Astrocyte of the hippocampus (primary cell): ENCODE measurements around the gene RSPH9.
A peak's percentile ranks its signal among the peaks of the same experiment; 100 is the strongest.
"Not testable (repeated sequence)": the region's sequence is repeated elsewhere in the genome, so short reads cannot be mapped to it uniquely, and the experiment has no call there.

ENCODE experiments used
- DNase-seq: peaks from one replicate; pipeline ENCODE4 v3.0.0; 2011; ENCODE audit warnings: low read depth, low spot score

The RSPH9 gene

DNA sequence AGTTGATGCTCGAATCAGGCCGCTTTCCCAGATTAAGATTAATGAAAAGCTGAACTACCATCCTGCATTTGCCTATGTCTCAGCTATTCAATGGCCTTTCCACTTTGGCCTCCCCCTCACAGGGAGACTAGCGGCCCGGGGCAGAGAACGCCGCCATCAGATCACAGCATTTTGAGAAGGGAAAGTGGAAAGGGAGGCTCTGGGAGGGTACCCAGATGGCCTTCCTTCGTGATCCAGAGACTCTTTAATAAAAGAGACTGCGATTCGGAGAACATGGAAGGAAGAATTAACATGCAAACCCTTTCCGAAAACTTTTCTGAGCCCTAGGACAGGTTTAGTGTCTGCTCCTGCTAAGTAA lies 42.2 kb downstream of the RSPH9 start:
- DNase-seq, result no peak

DNA sequence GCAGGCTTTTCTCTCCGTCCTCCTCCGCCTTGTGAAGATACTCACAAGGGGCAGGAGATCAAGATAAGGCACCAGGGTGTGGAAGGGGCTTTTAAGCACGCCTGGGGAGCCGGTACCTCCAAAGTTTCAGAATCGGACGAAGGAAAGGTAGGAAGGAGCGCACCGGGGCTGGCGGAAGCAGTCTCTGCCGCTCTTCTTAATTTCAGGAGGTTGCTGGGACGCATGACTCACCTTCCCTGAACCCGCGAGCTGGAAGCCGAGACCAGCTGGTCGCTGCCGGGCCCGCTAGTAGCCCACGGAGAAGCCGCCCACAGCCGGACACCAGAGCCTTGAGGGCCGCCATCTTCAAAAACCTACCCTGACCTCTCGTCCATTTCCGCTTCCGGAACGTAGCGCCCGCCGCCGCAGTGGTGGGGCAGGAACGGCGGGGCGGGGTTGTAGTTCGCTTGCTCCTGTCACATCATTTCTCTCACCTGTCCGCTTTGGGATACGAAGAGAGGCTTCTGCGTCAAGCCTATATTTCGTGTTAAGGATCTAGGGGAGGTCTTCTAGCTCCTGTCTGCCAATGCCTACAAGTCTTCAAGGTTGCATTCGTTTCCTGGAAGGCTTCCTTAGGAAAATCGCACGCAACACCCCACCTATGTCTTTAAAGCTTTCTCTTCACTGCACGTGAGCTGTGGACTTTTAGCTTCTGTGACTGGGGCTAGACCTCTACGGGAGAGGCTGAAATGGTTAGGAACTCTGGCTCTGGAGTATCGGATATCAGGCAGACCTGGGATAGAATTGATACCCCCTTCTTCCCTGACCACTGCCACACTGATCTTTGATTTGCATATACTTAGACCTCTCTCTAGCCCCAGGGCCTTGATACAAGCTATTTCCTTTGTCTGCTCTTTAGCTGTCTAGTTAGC lies 42.9 kb downstream of the RSPH9 start, which contains the start of gene MRPS18A:
TSS of gene MRPS18A (minus strand) at position 355 of the 911 bp plus-strand sequence. CDS start at position 343, 12 bp downstream.
- DNase-seq, result peak; percentile 85

DNA sequence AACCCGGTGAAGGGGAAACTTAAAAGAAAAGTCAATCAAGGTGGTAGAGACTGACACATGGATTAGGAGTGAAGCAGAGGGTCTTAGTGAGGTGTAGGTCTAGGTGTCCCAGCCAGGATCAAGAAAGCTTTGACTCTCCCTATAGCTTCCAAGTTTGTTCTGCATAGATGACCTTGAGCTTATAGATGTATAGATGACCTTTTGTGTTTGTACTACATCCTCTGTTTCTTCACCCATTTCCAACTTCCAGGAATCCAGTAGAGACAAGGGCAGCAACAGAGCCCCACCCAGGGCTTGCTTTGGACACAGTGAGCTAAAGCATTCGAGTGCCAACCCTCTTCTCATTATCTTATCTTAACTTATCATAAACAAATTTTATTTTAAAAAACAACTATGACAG lies 44.6 kb downstream of the RSPH9 start:
- no peak for DNase-seq

DNA sequence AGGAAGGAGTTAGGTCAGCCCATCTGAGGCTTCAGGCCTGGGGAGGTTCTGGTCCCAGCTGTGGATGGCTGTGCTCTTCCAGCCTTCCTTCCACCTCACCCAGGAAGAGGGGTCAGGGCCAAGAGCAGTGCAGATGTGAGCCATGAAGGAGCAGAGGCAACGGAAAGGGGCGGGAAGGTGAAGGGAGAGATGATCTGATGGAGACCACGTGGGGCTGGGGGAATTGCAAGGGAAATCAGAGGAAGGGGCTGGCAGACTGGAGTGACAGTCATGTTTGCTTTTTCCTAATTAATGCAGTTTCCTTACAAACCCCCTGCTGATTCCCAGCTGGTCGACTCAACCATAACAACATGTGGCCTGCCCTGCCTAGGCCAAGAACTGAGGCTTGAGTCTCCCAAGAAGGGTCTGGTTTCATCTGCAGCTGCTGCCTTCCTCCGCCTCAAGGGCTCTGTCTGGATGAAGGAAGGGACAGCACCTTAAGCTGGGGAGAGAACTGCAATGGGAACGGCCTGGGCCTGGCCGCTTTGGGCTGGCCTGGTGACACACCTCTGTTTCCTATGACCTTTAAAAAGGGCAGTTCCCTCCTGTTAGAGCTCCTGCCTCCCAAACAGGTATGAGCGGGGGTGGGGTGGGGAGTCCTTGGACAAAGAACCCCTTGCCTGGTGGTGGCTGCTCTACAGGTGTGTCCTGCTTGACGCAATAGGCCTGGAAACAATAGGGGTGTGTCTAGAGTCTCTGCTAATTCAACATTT lies 50.6 kb downstream of the RSPH9 start:
- DNase-seq, result no peak

DNA sequence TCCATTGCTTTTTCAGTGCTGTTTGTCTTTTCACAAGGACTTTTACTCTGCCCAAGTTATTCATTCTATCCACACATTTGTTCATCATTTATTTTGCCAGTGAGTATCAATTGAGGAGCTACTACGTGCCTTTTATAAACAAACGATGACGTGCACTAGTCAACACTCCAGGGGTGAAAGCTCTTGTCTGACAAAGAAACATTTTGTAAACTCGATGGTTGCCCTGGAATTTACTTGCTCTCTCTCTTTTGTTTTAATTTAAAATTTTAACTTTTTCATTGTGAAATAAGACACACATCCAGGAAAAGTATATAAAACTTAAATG lies 51.1 kb downstream of the RSPH9 start:
- no peak for DNase-seq

DNA sequence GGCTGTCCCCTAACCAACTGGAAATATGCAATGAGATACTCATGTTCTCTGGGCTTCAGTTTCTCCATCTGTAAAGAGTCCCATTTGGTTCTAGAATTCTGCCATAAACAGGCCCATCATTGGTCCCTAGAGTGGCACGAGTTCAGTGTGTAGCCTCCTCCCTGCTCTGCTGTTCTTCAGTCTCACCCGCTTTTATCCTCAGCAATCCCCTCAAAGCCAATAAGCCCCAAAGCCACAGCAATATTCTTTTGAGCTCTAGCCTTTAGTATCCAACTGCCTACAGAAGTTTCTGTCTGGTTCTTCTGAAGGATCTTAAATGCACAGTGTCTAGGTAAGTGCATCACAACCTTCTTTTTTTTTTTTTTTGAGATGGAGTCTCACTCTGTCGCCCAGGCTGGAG lies 52.6 kb downstream of the RSPH9 start:
- DNase-seq, result no peak

DNA sequence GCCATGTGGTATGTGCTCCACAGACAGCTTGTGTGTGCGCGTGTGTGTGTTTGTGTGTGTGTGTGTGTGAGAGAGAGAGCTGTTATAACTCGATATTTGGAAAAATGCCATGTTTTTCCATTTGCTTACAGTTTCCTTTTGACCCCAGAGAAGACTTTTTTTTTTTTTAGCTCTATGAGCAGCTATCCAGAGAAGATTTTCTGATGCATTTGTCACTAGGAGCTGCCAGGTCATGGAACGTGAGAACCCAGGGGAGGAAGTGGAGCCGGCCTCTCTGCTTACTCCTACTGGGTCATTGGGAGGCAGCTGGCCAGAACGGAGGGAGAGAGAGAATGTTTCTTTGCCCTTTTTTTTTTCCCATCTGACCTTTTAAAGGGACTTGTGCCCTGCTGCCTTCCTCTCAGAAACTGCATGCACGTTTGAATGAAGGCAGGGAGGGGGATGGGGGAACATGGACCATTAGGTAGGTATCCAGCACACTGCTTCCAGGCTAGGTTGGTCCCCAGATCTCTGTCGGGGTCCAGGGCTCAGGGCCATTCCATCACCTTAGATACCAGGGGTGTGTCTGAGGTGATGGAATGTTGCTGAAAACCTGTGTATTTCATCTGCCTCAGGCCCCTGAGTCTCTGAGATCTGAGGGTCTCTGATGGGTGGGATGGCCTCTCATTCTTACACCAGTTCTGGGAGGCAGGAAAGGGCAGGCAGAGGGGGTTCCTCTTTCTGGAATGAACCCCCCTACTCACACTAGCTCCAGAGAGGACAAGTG lies 53.9 kb downstream of the RSPH9 start:
- DNase-seq, result no peak

DNA sequence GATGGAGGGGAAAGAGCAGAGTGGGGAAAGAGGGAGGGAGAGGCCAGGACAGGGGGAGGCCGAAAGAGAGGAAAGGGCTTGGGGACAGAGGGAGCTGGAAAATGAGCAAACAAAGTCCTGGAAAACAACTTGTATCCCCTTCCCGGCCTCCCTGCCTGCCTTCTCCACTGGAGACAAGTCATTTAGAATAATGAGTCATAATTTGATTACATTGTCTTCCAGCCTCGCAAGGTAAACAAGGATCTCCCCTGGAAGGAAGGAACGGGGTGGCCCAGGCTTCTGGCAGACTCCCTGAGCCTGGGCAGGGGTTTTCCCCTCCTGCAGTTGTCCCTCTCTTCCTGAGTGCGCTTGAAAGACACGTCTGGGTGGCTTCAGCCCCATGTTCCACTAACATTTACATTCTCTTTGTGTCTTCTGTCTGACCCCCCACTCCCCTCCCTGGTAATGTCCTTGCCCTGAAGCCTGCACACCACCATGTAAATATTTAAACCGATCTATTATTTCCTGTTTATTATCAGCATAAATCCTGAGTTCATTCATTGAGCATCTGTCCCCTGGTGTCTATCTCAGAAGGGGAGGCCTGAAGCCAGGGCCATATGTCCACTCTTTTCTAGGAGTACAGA lies 54.8 kb downstream of the RSPH9 start:
- peak; percentile 30 for DNase-seq

DNA sequence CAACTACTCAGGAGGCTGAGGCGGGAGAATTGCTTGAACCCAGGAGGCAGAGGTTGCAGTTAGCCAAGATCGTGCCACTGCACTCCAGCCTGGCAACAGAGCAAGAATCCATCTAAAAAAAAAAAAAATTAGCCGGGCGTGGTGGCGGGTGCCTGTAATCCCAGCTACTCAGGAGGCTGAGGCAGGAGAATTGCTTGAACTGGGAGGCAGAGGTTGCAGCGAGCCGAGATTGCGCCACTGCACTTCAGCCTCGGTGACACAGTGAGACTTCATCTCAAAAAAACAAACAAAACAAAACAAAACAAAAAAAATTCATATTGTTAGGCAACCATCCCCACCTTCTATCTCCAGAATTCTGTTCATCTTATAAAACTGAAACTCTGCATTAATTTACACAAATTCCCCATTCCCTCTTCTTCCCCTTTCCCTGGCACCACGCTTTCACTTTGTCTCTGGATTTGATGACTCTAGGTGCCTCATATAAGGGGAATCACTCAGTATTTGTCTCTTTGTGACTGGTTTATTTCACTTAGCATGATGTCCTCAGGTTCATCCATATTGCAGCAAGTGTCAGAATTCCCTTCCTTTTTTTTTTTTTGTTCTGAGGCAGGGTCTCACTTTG lies 56.2 kb downstream of the RSPH9 start:
- not testable (repeated sequence) for DNase-seq

DNA sequence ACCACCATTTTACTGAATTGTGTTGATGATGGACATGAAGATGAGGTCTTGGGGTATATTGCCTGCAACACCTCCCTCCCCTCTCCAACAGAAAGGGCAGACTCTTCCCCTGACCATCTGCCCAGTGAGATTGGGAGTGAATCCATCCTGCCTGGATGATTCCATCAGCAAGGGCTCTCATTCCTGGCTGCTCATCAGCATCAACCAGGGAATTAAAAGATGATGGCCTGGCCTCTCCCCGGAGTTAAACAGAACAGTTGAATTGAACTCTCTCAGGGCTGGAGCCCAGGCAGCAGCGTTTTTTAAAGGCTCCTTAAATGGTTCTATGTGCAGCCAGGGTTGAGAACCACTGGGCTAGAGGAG lies 57.3 kb downstream of the RSPH9 start:
- DNase-seq, result no peak

DNA sequence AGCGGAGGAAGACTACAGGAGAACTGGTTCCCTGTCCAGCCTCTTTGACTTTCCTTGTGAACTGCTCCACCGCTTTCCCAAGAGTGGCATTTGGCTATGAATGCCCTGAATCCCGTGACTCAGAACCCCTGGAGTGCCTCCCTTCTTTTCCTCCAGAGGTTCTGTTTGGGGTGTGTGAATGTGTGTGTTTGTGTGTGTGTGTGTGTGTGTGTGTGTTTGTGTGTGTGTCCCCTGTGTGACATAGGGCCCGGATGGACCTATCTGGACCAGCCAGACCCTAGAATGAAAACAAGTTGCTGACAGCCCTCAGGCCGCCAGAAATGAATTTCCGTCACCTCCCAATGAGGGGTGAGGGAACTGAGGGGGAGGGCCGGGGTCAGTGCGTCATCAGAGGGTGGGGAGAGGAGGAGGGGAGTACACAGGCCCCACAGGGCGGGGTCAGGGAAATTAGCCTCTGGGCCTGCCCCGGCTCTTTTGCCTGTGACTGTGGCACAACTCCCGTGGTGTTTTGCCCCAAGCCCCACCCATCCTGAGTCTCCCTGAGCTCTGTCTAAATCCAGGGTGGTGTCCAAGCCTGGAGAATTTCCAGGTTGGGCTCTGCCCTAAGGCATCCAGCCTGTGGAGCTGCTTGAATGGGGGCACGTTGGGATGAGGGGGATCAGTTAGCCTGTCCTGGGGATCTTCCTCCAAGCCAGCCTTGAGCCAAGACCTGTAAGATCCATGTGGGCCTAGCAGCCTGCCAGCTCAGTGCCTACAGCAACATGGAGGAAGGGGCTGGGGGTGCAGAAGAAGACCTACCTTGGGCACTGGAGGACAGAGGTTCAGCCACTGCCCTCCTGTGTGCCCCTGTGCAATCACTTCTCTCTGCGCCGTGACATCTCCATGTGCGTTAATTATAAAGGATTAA lies 58.0 kb downstream of the RSPH9 start:
- peak; percentile 88 for DNase-seq

DNA sequence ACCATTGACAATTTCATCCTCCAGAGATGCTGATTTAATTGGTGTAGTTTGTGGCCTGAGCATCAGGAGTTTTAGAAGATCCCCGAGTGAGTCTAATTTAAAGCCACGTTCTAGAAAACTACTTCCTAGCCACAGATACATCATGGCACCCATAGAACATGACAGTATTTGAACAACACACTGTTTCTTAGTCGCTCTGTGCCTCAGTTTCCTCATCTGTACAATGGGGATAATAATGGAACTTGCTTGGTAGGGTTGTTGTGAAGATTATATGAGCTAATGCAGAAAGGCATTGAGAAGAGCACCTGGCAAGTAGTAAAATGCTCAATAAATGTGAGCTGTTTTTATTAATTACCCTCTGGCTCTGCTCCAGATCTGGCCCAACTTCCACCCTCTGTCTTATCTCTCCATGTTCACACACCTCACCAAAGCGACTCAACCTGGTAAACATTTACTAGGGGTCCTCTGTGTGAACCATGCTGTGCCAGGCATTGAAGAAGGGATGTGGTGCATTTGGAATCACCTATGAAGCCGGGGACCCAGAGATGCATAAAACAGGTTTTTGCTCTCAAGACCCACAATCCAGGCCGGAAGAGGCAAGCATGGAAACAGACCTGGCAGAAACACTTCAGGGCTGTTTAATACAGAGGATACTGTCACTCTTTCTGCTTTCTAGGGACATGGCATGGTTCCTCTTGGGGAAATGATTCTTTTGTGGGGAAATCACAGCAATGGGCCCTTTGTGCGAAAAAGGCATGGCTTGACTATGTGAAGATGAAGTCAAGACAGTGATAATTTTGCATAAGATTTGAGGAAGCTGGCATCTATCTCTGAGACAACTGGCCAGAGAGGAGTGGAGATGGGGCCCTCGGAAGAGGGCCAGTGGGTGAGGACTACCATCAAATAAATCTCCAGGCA lies 58.9 kb downstream of the RSPH9 start:
- DNase-seq, result no peak

DNA sequence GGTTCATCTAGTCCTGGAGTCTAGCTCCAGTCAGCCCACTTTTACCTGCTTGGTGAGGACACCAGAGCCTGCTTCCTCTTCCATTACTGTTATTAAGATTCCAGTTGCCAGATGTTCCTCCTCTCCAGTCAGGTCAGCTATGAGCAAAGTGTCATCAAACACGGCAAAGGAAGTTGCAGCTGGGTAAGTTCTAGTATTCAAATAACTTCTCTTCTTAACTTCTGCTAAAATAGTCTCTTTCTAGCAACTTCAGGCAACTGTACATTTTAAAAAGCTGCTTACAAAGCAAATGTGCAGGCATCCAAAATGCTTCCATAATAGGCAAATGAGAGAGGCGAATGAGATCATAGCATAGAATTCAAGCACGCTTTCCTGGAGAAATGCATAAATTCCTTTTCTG lies 61.2 kb downstream of the RSPH9 start:
- DNase-seq, result no peak

DNA sequence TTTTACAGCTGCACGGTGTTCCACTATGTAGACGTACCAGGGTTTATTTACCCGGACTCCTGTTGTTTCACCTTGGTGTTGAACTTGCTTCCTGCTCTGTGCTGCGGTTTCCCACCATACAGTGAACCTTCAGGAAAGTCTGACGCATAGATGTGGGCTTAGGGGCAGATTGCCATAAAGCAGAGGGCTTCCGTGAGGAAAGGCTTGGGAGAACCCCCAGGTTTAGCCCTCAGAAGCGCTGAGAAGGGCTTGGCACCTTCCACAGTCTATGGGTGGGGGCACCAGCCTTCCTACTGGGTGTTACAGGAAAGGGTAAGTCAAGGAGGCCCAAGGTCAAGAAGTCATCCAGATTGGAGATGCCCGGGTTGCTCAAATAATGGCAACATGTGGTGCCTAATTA lies 62.0 kb downstream of the RSPH9 start:
- no peak for DNase-seq

DNA sequence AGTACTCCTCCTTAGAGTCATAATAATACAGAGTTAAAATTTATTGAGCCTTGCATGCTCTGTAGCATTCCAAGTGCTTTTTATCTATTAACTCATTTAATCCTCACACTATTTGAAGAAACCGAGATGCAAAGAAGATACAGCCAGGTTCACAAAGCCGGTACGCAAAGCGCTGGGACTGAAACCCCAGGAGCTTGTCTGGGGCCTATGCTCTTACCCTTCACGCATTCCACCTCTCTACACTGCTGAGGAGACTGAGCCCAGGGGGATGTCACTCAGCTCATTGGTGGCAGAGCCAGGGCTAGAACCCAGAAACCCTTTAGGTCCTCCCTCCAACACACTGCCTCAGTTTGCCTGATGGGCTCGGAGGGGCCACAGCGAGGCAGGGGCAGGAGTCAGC lies 62.4 kb downstream of the RSPH9 start:
- DNase-seq, result no peak

DNA sequence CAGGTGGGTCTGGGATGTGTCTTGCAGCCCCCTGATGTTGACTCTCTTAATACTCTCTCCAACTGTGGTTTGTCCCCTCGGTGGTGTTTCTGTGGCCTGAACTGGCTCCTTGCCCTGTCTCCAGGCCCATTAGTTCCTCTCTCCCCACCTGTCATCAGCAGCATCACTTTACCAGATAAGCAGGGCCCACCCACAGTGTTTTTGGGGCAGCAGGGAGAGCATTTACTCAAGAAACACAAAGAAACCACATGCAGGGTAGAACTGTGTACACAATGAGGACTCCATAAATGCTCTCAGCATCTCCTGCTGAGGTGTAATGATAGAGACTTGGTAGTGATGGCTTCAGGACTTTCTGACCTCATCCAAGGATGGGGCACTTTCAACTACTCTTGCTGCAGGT lies 62.9 kb downstream of the RSPH9 start:
- no peak for DNase-seq

DNA sequence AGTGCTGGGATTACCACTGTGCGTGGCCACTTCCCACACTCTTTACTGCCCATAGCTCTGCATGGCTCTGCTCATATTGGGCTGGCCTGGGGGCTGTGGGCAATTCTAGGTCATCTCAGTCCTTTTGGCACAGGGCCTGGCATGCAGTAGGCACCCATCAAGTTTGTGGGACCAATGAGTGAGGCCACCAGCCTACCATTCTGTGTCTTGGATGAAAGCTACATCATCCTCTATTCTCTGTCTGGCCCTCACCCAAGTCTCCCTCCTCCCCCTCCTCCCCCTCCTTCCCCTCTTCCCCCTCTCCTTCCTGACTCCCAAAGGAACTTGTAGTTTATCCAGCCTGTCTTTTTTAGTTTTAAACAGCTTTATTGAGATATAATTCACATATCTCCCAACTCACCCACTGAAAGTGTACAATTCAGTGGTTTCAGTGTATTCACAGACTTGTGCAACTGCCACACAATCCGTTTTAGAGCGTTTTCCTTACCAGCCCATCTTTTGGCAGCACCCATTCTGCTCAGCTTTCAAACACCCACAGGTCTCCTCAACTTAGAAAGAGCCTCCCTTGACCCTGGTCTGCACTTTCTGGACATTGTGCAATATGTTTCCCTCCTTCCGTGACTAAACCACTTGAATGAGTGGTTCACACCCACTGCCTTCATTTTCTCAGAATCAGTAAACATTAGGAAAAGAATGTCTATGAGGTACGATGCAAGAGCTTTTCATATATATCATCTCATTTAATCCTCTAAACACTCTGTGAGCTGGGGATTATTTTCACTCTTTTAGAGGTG lies 64.2 kb downstream of the RSPH9 start:
- no peak for DNase-seq

DNA sequence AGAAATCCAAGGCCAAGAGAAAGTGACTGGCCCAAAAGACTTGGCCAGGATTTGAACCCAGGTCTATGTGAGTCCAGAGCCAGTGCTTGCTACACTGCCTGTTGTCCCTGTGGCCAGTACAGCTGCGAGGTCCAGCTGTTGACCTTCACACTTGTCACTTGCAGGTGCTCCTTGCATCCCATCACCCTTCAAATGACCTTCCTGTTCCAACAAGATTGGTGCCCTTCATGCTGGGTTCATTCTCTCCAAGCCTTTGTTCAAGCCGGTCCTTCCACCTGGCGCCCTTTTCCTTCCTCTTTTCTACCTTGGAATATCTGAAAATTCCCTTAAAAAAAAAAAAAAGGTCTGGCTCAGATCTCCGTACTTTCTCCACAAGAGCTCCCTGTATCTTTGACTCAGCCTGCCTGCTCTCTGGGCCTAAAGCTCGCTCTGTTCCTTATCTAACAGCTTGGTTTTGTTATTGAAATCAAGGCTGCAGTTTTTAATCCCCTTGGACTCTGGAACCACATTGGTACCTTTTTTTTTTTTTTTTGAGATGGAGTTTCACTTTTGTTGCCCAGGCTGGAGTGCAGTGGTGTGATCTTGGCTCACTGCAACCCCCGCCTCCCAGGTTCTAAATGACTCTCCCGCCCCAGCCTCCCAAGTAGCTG lies 64.9 kb downstream of the RSPH9 start:
- DNase-seq, result no peak
